ELF-1 (cell line): ENCODE measurements around the gene SSBP1.
"Not testable (repeated sequence)": the region's sequence is repeated elsewhere in the genome, so short reads cannot be mapped to it uniquely, and the experiment has no call there.

Source experiments
- DNase-seq: peaks from one replicate; pipeline ENCODE4 v3.0.0-alpha.2; 2016; ENCODE audit warnings: low read depth, low spot score

Gene SSBP1

DNA sequence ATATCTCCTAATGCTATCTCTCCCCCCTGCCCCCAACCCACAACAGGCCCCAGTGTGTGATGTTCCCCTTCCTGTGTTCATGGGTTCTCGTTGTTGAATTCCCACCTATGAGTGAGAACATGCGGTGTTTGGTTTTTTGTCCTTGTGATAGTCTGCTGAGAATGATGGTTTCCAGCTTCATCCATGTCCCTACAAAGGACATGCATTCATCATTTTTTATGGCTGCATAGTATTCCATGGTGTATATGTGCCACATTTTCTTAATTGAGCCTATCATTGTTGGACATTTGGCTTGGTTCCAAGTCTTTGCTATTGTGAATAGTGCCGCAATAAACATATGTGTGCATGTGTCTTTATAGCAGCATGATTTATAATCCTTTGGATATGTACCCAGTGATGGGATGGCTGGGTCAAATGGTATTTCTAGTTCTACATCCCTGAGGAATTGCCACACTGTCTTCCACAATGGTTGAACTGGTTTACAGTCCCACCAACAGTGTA lies 32.0 kb downstream of the SSBP1 start:
- DNase-seq = not testable (repeated sequence)

DNA sequence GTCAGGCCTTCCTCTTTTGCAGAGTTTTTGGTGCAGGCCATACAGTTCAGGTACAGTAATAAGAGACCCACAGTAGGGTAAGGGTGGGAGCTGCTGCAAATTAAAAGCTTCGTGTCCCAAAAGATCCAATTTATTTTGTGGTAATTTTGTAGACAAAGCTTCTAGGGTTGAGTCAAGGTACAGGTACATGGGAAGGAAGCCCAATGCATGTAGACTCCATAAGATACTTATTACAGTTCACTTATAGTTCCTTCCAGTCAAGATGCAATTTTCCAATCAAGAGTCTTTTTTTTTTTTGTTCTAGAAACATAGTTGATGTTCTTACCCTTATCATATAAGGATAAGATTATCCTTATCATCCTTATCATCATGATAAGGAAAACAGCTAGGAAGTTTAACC lies 38.2 kb downstream of the SSBP1 start, which contains the start of gene TAS2R4:
Gene TAS2R4, plus strand, starts transcription at position 301 of the 400 bp plus-strand sequence. CDS start 1,815 bp downstream, outside the sequence.
- no peak for DNase-seq

DNA sequence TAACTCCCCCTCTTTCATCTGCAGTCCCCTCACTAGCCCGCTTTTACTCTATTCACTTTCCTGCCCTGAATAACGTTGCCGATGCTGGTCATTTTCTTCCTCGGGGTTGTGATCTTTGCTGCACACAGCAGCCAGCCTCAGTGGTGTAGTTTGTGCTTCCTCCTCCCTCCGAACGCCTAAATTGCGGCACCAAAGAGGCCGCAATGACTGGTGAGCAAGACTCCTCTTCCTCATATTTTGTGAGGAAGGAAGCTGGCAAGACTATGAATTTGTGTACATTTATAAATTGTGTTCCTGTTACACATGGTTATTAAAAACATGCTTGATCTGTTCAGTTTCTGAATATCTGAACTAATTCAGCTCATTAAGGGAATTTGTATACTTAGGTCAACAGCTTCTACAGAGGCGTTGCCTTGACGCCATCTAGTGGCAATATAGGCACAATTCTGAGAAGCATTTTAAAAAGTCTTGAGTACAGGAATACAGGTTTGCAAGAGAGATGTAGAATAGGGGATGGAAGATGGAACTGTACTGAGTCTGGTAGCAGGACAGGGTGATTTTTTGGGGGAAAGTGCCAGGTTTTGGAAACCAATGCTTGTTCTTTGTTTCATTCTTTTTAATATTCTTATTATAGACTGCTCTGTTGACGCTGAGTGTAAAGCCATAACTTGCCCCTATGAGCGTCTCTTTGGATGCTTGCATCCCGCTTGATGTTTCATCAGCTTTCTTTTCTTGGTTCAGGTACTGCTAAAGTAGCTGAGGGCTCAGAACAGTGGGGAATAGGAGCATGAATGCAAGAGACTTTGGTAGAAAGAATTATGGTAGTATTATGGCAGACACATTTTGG lies 47.8 kb downstream of the SSBP1 start:
- DNase-seq = peak; percentile 14

DNA sequence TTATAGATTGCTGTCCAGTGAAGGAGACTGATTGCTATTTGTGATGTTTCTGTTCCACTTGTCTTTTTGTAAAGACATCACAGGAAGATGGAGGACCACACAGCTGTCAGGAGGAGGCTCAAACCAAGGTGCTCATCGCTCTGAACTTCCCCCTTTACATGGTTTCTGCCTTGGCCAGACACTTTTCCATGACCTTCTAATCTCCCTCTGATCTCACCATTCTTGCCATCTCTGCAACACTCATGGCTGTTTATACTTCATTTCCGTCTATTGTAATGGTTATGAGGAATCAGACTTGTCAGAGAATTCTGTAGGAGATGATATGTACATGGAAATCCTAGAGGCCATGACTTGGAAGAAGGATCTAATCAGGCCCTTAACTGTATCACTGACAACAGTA lies 50.1 kb downstream of the SSBP1 start:
- no peak for DNase-seq

DNA sequence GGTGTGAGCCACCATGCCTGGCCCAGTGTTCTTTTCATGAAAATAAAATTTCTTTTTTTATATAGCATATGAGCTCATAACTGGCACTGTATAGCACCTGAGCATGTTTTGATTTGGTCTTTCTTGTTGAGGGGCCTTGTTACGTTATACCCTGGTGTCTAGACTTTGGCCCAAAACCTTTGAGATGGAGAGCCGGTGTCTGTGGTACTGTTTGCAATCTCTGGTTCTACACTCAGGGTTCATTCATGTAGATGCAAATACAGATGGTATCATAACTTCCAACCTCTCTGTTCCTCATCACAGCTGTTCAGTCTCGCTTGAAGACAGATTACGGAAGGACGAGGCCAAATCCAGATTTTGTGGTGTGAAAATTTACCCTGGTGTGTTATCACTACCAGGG lies 51.8 kb downstream of the SSBP1 start, which contains the start of gene TAS2R5:
Gene TAS2R5, plus strand, starts transcription at position 301 of the 400 bp plus-strand sequence. CDS start 145 bp downstream, outside the sequence.
- no peak for DNase-seq

DNA sequence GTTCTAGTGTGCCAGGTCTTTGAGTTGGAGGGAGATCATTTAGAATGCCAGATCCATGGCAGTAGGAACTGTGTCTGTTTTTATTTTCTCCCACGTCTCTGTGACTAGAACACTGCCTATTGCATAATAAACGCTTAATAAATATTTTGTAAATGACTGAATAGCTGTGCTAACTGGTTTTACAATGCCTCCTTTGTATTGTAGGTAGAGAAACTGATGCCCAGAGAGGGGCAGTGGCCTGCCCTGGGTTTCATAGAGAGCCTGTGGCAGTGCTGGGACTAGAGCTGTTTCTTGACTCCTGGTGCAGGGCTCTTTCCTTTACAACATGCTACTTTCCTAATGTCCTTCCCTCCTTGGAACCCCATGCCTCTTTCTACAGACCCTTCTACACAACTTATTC lies 54.4 kb downstream of the SSBP1 start:
- DNase-seq = no peak
